ENCODE measurements around the gene XPO4. TPM values are rescaled to one million over a fixed set of nuclear protein-coding genes. Genes with fewer than 3 reads are reported as not detected.

XPO4 gene
- total and polyA plus RNA-seq, 3 donors from 2014 or later: 13.0 to 31.4 (median 27.6) TPM

- Histone ChIP-seq H3K4me1 (no peaks in the 10 kb centered on the region), H3K9me3 (no peaks in the 10 kb centered on the region), H3K4me3 (no peak overlapping the region), H3K27ac (no peak overlapping the region), H3K36me3 (ENCODE audit: low read depth, missing control alignments) (no peaks in the 10 kb centered on the region), H3K27me3 (no peaks in the 10 kb centered on the region)
- intact Hi-C loops (cut with DNase I; ENCODE audit: low total_unique reads): no loop called here
- TF ChIP-seq CTCF (IDR thresholded peaks at IDR 0.05) (no peak), POLR2A (IDR thresholded peaks at IDR 0.05) (no peak)
- 91 to 97% methylated on average over 6 of the region's 6 CpGs for WGBS, 2 donors
- DNase-seq: no peak
Measured at GRCh38 chr13:20727856-20728255, 174.7 kb downstream of the XPO4 start.

Other genes starting within 250 kb of the XPO4 start
- 1 to 10 TPM; 1.6 to 4.8 TPM for gene IL17D, start 199.0 kb downstream of the XPO4 start, total RNA-seq
- 5.3 TPM for gene IL17D, start 199.0 kb downstream of the XPO4 start, polyA plus RNA-seq (ENCODE audit: insufficient read depth, low read depth, low replicate concordance)
- gene EEF1AKMT1, start 128.8 kb downstream of the XPO4 start, total RNA-seq: 1 to 10 TPM; 5.8 to 7.5 TPM
- gene EEF1AKMT1, start 128.8 kb downstream of the XPO4 start, polyA plus RNA-seq (ENCODE audit: insufficient read depth, low read depth, low replicate concordance): 8.0 TPM
- gene LATS2, start 158.8 kb upstream of the XPO4 start, total RNA-seq: 10 to 100 TPM; 36.5 to 40.2 TPM
- gene LATS2, start 158.8 kb upstream of the XPO4 start, polyA plus RNA-seq (ENCODE audit: insufficient read depth, low read depth, low replicate concordance): 35.6 TPM
- gene SAP18, start 237.4 kb upstream of the XPO4 start, total RNA-seq: 10 to 100 TPM; 91.6 to 93.7 TPM
- gene SAP18, start 237.4 kb upstream of the XPO4 start, polyA plus RNA-seq (ENCODE audit: insufficient read depth, low read depth, low replicate concordance): 363 TPM